IMR-90 (cell line): ENCODE measurements around the gene NXPE3. TPM values are rescaled to one million over a fixed set of nuclear protein-coding genes. Genes with fewer than 3 reads are reported as not detected.

Source experiments
- ATAC-seq: fragments of 200-7000 bp; cut with Tn5 transposase; 2 replicates; pipeline ENCODE4 v1.9.1; 2020; ENCODE audit warnings: low read depth, mild to moderate bottlenecking, moderate library complexity
- BruUV-seq: library from RNA; stranded (reverse); fragments of 400-500 nt; replicated peaks from 2 replicates; lab custom pipeline; 2021; lab: Mats Ljungman, UMichigan
- CTCF ChIA-PET: fragments of 300-600 bp; formaldehyde crosslinking; extraction: SDS; loops from one replicate; lab custom pipeline; 2021; ENCODE audit warnings: antibody characterized with exemption; lab: Yijun Ruan, JAX
- POLR2A ChIA-PET: fragments of 300-600 bp; sonication (Branson Sonifier 250); formaldehyde crosslinking; loops from one replicate; lab custom pipeline; 2022; ENCODE audit warnings: antibody characterized with exemption; ENCODE audit not compliant: unreplicated experiment; lab: Charles Lee
- DNase-seq: peaks from one replicate; pipeline ENCODE4 v3.0.0; 2013
- H2AFZ ChIP-seq: replicated peaks from 2 replicates; pipeline ENCODE3; 2013; ENCODE audit warnings: low read length, mild to moderate bottlenecking; ENCODE audit not compliant: poor library complexity
- H2AK5ac ChIP-seq: 2 replicates; pipeline ENCODE4 v1.6.1; 2013; ENCODE audit warnings: low read depth, low read length, inconsistent platforms
- H2AK9ac ChIP-seq: replicated peaks from 2 replicates; pipeline ENCODE3; 2013; ENCODE audit warnings: mild to moderate bottlenecking, low read depth, low read length, moderate library complexity; ENCODE audit not compliant: poor library complexity
- H2BK120ac ChIP-seq: 2 replicates; pipeline ENCODE4 v1.6.1; 2013; ENCODE audit warnings: low read depth, low read length, inconsistent platforms
- H2BK15ac ChIP-seq: 3 replicates; pipeline ENCODE4 v1.6.1; 2013; ENCODE audit warnings: low read depth, low read length, inconsistent platforms
- H2BK20ac ChIP-seq: 2 replicates; pipeline ENCODE4 v1.6.1; 2013; ENCODE audit warnings: low read depth, mild to moderate bottlenecking, inconsistent platforms, low read length, moderate library complexity
- H2BK5ac ChIP-seq: 2 replicates; pipeline ENCODE4 v1.6.1; 2013; ENCODE audit warnings: mild to moderate bottlenecking, low read depth, low read length, inconsistent platforms; ENCODE audit not compliant: poor library complexity, severe bottlenecking
- H3K14ac ChIP-seq: replicated peaks from 2 replicates; pipeline ENCODE4 v1.6.1; 2013; ENCODE audit warnings: low read depth, low read length, inconsistent platforms
- H3K18ac ChIP-seq: 2 replicates; pipeline ENCODE4 v1.6.1; 2013; ENCODE audit warnings: low read depth, low read length, control low read depth
- H3K23ac ChIP-seq: 2 replicates; pipeline ENCODE4 v1.6.1; 2013; ENCODE audit warnings: low read depth, low read length, inconsistent platforms
- H3K27ac ChIP-seq: 2 replicates; pipeline ENCODE4 v1.5.1; 2013; ENCODE audit warnings: mild to moderate bottlenecking, control low read depth, low read length; ENCODE audit not compliant: insufficient read depth
- H3K27me3 ChIP-seq: 2 replicates; pipeline ENCODE4 v1.6.1; 2013; ENCODE audit warnings: low read length; ENCODE audit not compliant: control insufficient read depth, insufficient read depth
- H3K36me3 ChIP-seq: 2 replicates; pipeline ENCODE4 v1.6.1; 2013; ENCODE audit warnings: low read length, mixed read lengths; ENCODE audit not compliant: control insufficient read depth, insufficient read depth
- H3K4ac ChIP-seq: 2 replicates; pipeline ENCODE4 v1.6.1; 2013; ENCODE audit warnings: low read depth, low read length, inconsistent platforms
- H3K4me1 ChIP-seq: 2 replicates; pipeline ENCODE4 v1.6.1; 2013; ENCODE audit warnings: low read length, mixed read lengths; ENCODE audit not compliant: control insufficient read depth, insufficient read depth
- H3K4me2 ChIP-seq: 2 replicates; pipeline ENCODE4 v1.6.1; 2013; ENCODE audit warnings: low read depth, mild to moderate bottlenecking, control low read depth, low read length, moderate library complexity
- H3K4me3 ChIP-seq: 2 replicates; pipeline ENCODE4 v1.5.1; 2013; ENCODE audit warnings: low read depth, mild to moderate bottlenecking, control low read depth, low read length, moderate library complexity; ENCODE audit not compliant: insufficient read depth
- H3K56ac ChIP-seq: 2 replicates; pipeline ENCODE4 v1.6.1; 2013; ENCODE audit warnings: low read length, inconsistent platforms; ENCODE audit not compliant: insufficient read depth; ENCODE audit errors: extremely low read depth
- H3K79me1 ChIP-seq, 2 experiments: 2 replicates each; pipeline ENCODE4 v1.6.1; 2013; ENCODE audit warnings: low read length in 2 of 2, inconsistent platforms in 1 of 2, low read depth in 1 of 2
- H3K9ac ChIP-seq: 2 replicates; pipeline ENCODE4 v1.6.1; 2013; ENCODE audit warnings: low read depth, low read length, control low read depth
- H3K9me1 ChIP-seq: 2 replicates; pipeline ENCODE4 v1.6.1; 2013; ENCODE audit warnings: low read length, inconsistent platforms; ENCODE audit not compliant: insufficient read depth
- H3K9me3 ChIP-seq: 2 replicates; pipeline ENCODE4 v1.6.1; 2013; ENCODE audit warnings: low read length; ENCODE audit not compliant: control insufficient read depth, insufficient read depth
- H4K20me1 ChIP-seq: 2 replicates; pipeline ENCODE4 v1.6.1; 2013; ENCODE audit warnings: low read length, inconsistent platforms; ENCODE audit not compliant: insufficient read depth
- H4K5ac ChIP-seq: 2 replicates; pipeline ENCODE4 v1.6.1; 2013; ENCODE audit warnings: mild to moderate bottlenecking, low read depth, low read length, control low read depth
- H4K8ac ChIP-seq, 2 experiments: 2 replicates each; pipeline ENCODE4 v1.6.1; 2013; ENCODE audit warnings: low read depth in 2 of 2, low read length in 2 of 2, control low read depth in 1 of 2, inconsistent platforms in 1 of 2
- H4K91ac ChIP-seq: 2 replicates; pipeline ENCODE4 v1.6.1; 2013; ENCODE audit warnings: low read depth, low read length, inconsistent platforms; ENCODE audit not compliant: insufficient read depth
- CEBPB ChIP-seq: IDR thresholded peaks from 2 replicates; pipeline ENCODE4 v1.6.1; 2012; ENCODE audit warnings: low read depth, low read length, improper control_type of control experiment
- WGBS, 2 experiments: methylation state at CpG; one replicate each; pipeline versions ENCODE4 v1.1.5 to v1.1.7; 2013; ENCODE audit warnings: missing lambda C conversion rate in 2 of 2; ENCODE audit not compliant: insufficient read length in 1 of 2; ENCODE audit errors: extremely low coverage in 2 of 2; 5-methylcytosine and 5-hydroxymethylcytosine counted together
- dilution Hi-C: fragments of 300-500 bp; cut with HindIII; formaldehyde crosslinking; loops from one replicate; pipeline ENCODE4 v1.14.3; 2018; ENCODE audit warnings: low sequenced_read_pairs; ENCODE audit not compliant: unreplicated experiment
- in situ Hi-C: fragments of 300-500 bp; cut with MboI; formaldehyde crosslinking; loops from 3 replicates; pipeline ENCODE4 v1.14.3; 2019; ENCODE audit warnings: low sequenced_read_pairs, inconsistent platforms, mixed read lengths
- intact Hi-C: fragments of 100-400 bp; cut with micrococcal nuclease; formaldehyde crosslinking; loops from 2 replicates; pipeline ENCODE4 v1.10.0; 2022
- polyA plus RNA-seq, 3 experiments: library from polyadenylated mRNA; depleted of rRNA; stranded (reverse); fragments of >200 nt; gene quantifications; 2 replicates each; pipeline ENCODE4 v1.2.3, GENCODE V29; 2012; ENCODE audit warnings: low replicate concordance in 1 of 3
- total RNA-seq: library from RNA; depleted of rRNA; stranded (reverse); fragments of >200 nt; gene quantifications from 2 replicates; pipeline ENCODE4 v1.2.3, GENCODE V29; 2012
- TF ChIP-seq, protein P1 (sequence below): fragments of 150-350 bp; IDR thresholded peaks from 2 replicates; pipeline ENCODE4 v1.6.1; 2016; ENCODE audit warnings: low read depth, mild to moderate bottlenecking, low read length, moderate library complexity, borderline replicate concordance

The NXPE3 gene
- total and polyA plus RNA-seq, 2 of the 4 experiments (the other 2 are of a cell fraction): 20.0 to 23.8 TPM

DNA sequence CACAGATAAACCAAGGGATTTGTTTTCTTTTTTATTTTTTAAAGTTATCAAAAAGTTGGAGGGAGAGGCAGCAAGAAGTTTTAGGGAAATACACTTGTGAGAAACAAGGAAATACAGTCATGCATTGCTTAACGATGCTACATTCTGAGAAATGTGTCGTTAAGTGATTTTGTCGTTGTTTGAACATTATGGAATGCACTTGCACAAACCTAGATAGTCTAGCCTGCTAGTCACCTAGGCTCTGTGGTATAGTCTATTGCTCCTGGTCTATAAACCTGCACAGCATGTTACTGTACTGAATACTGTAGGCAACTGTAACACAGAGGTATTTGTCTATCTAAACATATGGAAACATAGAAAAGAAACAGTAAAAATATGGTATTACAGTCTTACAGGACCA lies 68.3 kb downstream of the NXPE3 start:
- dilution Hi-C loops: no loop called here
- no peak overlapping the region for H3K56ac ChIP-seq
- peaks cover 8% of the 10 kb centered on the region for H3K36me3 ChIP-seq
- in situ Hi-C loops: no loop called here
- H3K4me3 ChIP-seq: no peak overlapping the region
- BruUV-seq: no TSS peak
- no peak overlapping the region for H2BK15ac ChIP-seq
- ATAC-seq (no peak), DNase-seq (no peak)
- H2BK5ac ChIP-seq: peak overlapping the region; percentile 23
- 100% methylated on average over 1 of the region's 3 CpGs; no CpG with 5 or more reads in 1 of the 2 experiments for WGBS, 2 experiments
- no peaks in the 10 kb centered on the region for H3K9me3 ChIP-seq
- no peak overlapping the region for H3K4ac ChIP-seq
- H3K79me1 ChIP-seq: peaks cover 19 to 25% of the 10 kb centered on the region in 2 experiments
- H4K91ac ChIP-seq: no peak overlapping the region
- H2AFZ ChIP-seq: no peak overlapping the region
- H2AK9ac ChIP-seq: no peak overlapping the region
- H3K9me1 ChIP-seq: peaks cover 3% of the 10 kb centered on the region; the same call in 1 of the 2 replicates
- no peak overlapping the region for H3K18ac ChIP-seq
- H2BK20ac ChIP-seq: no peak overlapping the region; the same call in 1 of the 2 replicates
- peaks cover 7% of the 10 kb centered on the region for H3K4me1 ChIP-seq
- H2BK120ac ChIP-seq: peak overlapping the region; percentile 40; the same call in 1 of the 2 replicates
- H3K4me2 ChIP-seq: no peak overlapping the region
- intact Hi-C loops: no loop called here
- H3K23ac ChIP-seq: peak overlapping the region; percentile 55; the same call in 1 of the 2 replicates
- peaks cover 28% of the 10 kb centered on the region for H4K20me1 ChIP-seq
- peak; percentile 30; the same call in 1 of the 2 replicates for TF ChIP-seq CEBPB
- TF ChIP-seq, protein P1, sequence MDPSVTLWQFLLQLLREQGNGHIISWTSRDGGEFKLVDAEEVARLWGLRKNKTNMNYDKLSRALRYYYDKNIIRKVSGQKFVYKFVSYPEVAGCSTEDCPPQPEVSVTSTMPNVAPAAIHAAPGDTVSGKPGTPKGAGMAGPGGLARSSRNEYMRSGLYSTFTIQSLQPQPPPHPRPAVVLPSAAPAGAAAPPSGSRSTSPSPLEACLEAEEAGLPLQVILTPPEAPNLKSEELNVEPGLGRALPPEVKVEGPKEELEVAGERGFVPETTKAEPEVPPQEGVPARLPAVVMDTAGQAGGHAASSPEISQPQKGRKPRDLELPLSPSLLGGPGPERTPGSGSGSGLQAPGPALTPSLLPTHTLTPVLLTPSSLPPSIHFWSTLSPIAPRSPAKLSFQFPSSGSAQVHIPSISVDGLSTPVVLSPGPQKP: no peak
- POLR2A ChIA-PET: no interaction called here
- no peak overlapping the region for H4K8ac ChIP-seq
- H2AK5ac ChIP-seq: no peak overlapping the region; the same call in 1 of the 2 replicates
- CTCF ChIA-PET: no interaction called here
- no peak overlapping the region for H3K27ac ChIP-seq
- 0 out of 2 replicates have a peak overlapping the region, but pooled peaks have one; percentile 24 for H3K14ac ChIP-seq
- H3K9ac ChIP-seq: no peak overlapping the region
- H3K27me3 ChIP-seq: no peaks in the 10 kb centered on the region
- H4K5ac ChIP-seq: no peak overlapping the region
